ENCODE results near the gene FAM149B1.

DNA sequence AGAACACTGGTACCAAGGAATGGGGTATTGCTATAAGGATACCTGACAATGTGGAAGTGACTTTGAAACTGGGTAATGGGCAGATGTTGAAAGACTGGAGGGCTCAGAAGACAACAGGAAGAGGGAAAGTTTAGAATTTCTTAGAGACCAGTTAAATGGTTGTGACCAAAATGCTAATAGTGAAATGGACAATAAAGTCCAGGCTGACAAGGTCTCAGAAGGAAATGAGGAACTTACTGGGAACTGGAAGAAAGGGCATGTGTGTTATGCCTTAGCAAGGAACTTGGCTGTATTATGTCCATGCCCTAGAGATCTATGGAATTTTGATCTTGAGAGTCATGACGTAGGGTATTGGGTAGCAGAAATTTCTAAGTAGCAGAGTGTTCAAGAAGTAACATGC, 38.0 kb downstream of the FAM149B1 start:
- TF ChIP-seq, protein P1, sequence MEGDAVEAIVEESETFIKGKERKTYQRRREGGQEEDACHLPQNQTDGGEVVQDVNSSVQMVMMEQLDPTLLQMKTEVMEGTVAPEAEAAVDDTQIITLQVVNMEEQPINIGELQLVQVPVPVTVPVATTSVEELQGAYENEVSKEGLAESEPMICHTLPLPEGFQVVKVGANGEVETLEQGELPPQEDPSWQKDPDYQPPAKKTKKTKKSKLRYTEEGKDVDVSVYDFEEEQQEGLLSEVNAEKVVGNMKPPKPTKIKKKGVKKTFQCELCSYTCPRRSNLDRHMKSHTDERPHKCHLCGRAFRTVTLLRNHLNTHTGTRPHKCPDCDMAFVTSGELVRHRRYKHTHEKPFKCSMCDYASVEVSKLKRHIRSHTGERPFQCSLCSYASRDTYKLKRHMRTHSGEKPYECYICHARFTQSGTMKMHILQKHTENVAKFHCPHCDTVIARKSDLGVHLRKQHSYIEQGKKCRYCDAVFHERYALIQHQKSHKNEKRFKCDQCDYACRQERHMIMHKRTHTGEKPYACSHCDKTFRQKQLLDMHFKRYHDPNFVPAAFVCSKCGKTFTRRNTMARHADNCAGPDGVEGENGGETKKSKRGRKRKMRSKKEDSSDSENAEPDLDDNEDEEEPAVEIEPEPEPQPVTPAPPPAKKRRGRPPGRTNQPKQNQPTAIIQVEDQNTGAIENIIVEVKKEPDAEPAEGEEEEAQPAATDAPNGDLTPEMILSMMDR (IDR thresholded peaks at IDR 0.05; ENCODE audit: low read depth, low read length): no peak
- no peak for TF ChIP-seq POLR2A (IDR thresholded peaks at IDR 0.05; ENCODE audit: extremely low read depth, insufficient read length)

All from NB4 (cell line).